Ovary (tissue), 3 donors: Measurements from ENCODE around the gene SLC34A2.

ENCODE experiments used
- CTCF ChIP-seq, 3 donors: fragments of 450-650 bp in 2 of 3; fragments of 200-600 bp in 1 of 3; IDR thresholded peaks; one replicate each; pipeline versions ENCODE4 v1.5.1 to v1.8.0; 2016 to 2022; ENCODE audit warnings: antibody characterized with exemption in 3 of 3, mild to moderate bottlenecking in 1 of 3
- EP300 ChIP-seq: sonication (generic); formaldehyde crosslinking; IDR thresholded peaks from one replicate; pipeline ENCODE4 v1.6.1; 2017; ENCODE audit warnings: antibody characterized with exemption
- POLR2A ChIP-seq: fragments of 450-650 bp; IDR thresholded peaks from one replicate; pipeline ENCODE4 v1.6.1; 2017; ENCODE audit warnings: antibody characterized with exemption, mild to moderate bottlenecking, moderate library complexity
- donor health status: DM: no; HTN: no; CAD: no.

GRCh38 chr4:25694466-25694865, 38.8 kb downstream of the SLC34A2 start:
- no peak for TF ChIP-seq CTCF (IDR thresholded peaks at IDR 0.05)
- no peak for TF ChIP-seq POLR2A
- TF ChIP-seq EP300: no peak
